RWPE2 (cell line): Measurements from ENCODE around the gene STRN3.
"Not testable (repeated sequence)": the region's sequence is repeated elsewhere in the genome, so short reads cannot be mapped to it uniquely, and the experiment has no call there.

Experiments
- ATAC-seq: fragments of 200-7000 bp; cut with Tn5 transposase; 3 replicates; pipeline ENCODE4 v1.9.1; 2021; ENCODE audit warnings: low read depth
- DNase-seq: peaks from one replicate; pipeline ENCODE4 v3.0.0-alpha.2; 2020; ENCODE audit warnings: low spot score
- H3K27ac ChIP-seq: fragments of 450-650 bp; 2 replicates; pipeline ENCODE4 v1.5.1; 2017; ENCODE audit warnings: mild to moderate bottlenecking; ENCODE audit not compliant: poor library complexity, severe bottlenecking
- H3K27me3 ChIP-seq: fragments of 250-450 bp; sonication (Bioruptor Pico); 2 replicates; pipeline ENCODE4 v1.5.1; 2021; ENCODE audit warnings: mild to moderate bottlenecking, moderate library complexity; ENCODE audit not compliant: insufficient read depth, poor library complexity, severe bottlenecking
- H3K36me3 ChIP-seq: fragments of 250-450 bp; sonication (Bioruptor Pico); 2 replicates; pipeline ENCODE4 v1.5.1; 2020; ENCODE audit warnings: low read depth, mild to moderate bottlenecking, moderate library complexity
- H3K4me1 ChIP-seq: fragments of 250-450 bp; sonication (Bioruptor Pico); 2 replicates; pipeline ENCODE4 v1.5.1; 2021; ENCODE audit warnings: mild to moderate bottlenecking, moderate library complexity; ENCODE audit not compliant: insufficient read depth, poor library complexity, severe bottlenecking
- H3K4me3 ChIP-seq: fragments of 250-450 bp; sonication (Bioruptor Pico); 2 replicates; pipeline ENCODE4 v1.5.1; 2021; ENCODE audit warnings: mild to moderate bottlenecking, moderate library complexity; ENCODE audit not compliant: severe bottlenecking
- H3K9me3 ChIP-seq: fragments of 250-450 bp; sonication (Bioruptor Pico); 2 replicates; pipeline ENCODE4 v1.5.1; 2021; ENCODE audit warnings: mild to moderate bottlenecking, moderate library complexity; ENCODE audit not compliant: severe bottlenecking
- CTCF ChIP-seq: fragments of 450-650 bp; IDR thresholded peaks from one replicate; pipeline ENCODE4 v1.5.1; 2017; ENCODE audit warnings: mild to moderate bottlenecking, moderate library complexity; ENCODE audit not compliant: poor library complexity, severe bottlenecking

Gene STRN3

GRCh38 chr14:30938617-30939016, 87.6 kb downstream of the STRN3 start:
- Histone ChIP-seq H3K4me1 (no peaks in the 10 kb centered on the region), H3K36me3 (peaks cover 82% of the 10 kb centered on the region), H3K9me3 (no peaks in the 10 kb centered on the region), H3K4me3 (no peak overlapping the region), H3K27ac (no peak overlapping the region), H3K27me3 (no peaks in the 10 kb centered on the region)
- ATAC-seq (no peak), DNase-seq (no peak)
- TF ChIP-seq CTCF, result no peak

DNA sequence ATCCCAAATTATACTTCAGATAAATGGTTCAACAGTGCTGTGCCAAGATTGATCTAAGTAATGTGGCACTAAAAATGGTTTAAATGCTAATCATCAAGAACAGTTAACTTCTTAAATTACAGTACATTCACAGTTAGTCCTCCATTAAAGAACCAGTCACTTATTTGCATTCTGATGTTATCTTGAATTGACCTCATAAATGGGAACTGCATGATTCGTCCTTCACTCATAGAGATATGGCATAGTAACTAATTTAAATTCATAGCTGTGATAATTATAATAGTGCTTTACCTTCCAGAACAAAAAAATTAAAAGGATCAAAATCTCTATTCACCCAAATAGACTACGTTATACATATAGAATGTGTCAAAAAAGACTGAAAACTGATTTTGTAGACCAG, 90.7 kb downstream of the STRN3 start:
- no peak for TF ChIP-seq CTCF
- H3K9me3 ChIP-seq, result no peaks in the 10 kb centered on the region
- H3K4me1 ChIP-seq, result no peaks in the 10 kb centered on the region
- H3K36me3 ChIP-seq, result peaks cover 83% of the 10 kb centered on the region
- no peak overlapping the region for H3K4me3 ChIP-seq
- no peak overlapping the region for H3K27ac ChIP-seq
- no peaks in the 10 kb centered on the region for H3K27me3 ChIP-seq
- DNase-seq, result no peak
- no peak for ATAC-seq

GRCh38 chr14:30933937-30934336, 92.2 kb downstream of the STRN3 start:
- not testable (repeated sequence) for H3K4me1 ChIP-seq, DNase-seq, H3K4me3 ChIP-seq, H3K9me3 ChIP-seq, H3K27ac ChIP-seq, H3K27me3 ChIP-seq, ATAC-seq
- peaks cover 91% of the 10 kb centered on the region for H3K36me3 ChIP-seq

- peaks cover 76% of the 10 kb centered on the region for H3K36me3 ChIP-seq
- no peaks in the 10 kb centered on the region for H3K27me3 ChIP-seq
- no peak for DNase-seq
- no peak overlapping the region for H3K4me3 ChIP-seq
- H3K4me1 ChIP-seq, result no peaks in the 10 kb centered on the region
- ATAC-seq, result no peak
- peaks cover 1% of the 10 kb centered on the region for H3K9me3 ChIP-seq
- no peak overlapping the region for H3K27ac ChIP-seq
- TF ChIP-seq CTCF, result no peak
Measured at GRCh38 chr14:30928462-30928861, 97.7 kb downstream of the STRN3 start.

DNA sequence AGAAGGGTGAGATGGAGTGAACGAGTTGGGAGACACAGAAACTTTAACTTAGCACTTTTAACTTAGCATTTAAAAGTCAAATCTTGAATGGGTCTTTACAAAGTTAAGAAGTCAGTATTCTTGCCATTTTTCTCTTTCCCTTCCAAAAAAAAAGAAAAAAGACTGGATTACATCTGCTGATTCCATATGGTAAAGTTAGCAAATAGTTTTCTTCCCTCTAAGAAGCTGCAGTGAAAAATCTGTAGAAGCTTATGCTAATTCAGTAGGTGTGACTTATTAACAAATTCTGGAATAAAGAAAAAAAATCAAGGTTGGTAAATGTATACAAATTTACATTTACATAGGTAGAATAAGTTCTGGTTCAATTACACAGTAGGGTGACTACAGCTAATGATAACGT, 100.9 kb downstream of the STRN3 start:
- no peak for TF ChIP-seq CTCF
- Histone ChIP-seq H3K27me3 (no peaks in the 10 kb centered on the region), H3K36me3 (peaks cover 74% of the 10 kb centered on the region), H3K9me3 (peaks cover 1% of the 10 kb centered on the region), H3K4me1 (peaks cover 11% of the 10 kb centered on the region), H3K4me3 (no peak overlapping the region), H3K27ac (no peak overlapping the region)
- ATAC-seq (no peak), DNase-seq (no peak)
